Measurements from ENCODE around the gene ITGBL1. TPM values are rescaled to one million over a fixed set of nuclear protein-coding genes. Genes with fewer than 3 reads are reported as not detected.

The ITGBL1 gene
- total RNA-seq, 1 experiment from 2014 or later = not detected

DNA sequence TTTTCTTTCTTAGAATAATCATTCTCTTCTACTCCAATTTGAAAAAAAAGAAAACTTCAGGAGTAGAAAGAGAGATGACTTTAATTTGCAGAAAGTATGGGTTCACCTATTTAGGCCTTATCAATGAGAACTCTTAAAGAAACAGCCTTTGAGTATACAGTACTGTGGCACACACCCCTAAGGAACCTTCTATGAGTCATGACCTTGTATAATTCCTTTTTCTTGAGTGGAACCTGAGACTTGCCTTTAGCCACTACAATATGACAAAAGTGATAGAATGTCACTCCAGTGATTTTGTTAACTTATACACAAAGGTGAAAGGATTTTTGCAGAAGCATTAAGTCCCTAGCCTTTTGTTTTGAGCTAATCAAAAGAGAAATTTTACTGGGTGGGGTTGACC, 58.7 kb downstream of the ITGBL1 start:
- Mint-ChIP-seq H3K4me3 (ENCODE audit: unreplicated experiment) (no peak overlapping the region), H3K27me3 (ENCODE audit: insufficient read depth, unreplicated experiment) (peaks cover 9% of the 10 kb centered on the region), H3K9me3 (ENCODE audit: unreplicated experiment) (no peaks in the 10 kb centered on the region), H3K4me1 (ENCODE audit: low read depth, unreplicated experiment) (no peaks in the 10 kb centered on the region), H3K36me3 (ENCODE audit: insufficient read depth, unreplicated experiment) (no peaks in the 10 kb centered on the region), H3K27ac (ENCODE audit: unreplicated experiment) (no peak overlapping the region)
- Histone ChIP-seq H3K36me3 (ENCODE audit: control insufficient read depth, insufficient read depth, low read length) (no peaks in the 10 kb centered on the region), H3K4me3 (ENCODE audit: low read depth, low read length) (no peak overlapping the region), H3K4me1 (no peaks in the 10 kb centered on the region), H3K9me3 (no peaks in the 10 kb centered on the region), H3K27me3 (replicated peaks; ENCODE audit: control insufficient read depth, insufficient read depth, low read length) (no peaks in the 10 kb centered on the region)
- ChIA-PET POLR2A (no interaction called here), CTCF (no interaction called here)
- no peak for DNase-seq
- TF ChIP-seq, protein P1, sequence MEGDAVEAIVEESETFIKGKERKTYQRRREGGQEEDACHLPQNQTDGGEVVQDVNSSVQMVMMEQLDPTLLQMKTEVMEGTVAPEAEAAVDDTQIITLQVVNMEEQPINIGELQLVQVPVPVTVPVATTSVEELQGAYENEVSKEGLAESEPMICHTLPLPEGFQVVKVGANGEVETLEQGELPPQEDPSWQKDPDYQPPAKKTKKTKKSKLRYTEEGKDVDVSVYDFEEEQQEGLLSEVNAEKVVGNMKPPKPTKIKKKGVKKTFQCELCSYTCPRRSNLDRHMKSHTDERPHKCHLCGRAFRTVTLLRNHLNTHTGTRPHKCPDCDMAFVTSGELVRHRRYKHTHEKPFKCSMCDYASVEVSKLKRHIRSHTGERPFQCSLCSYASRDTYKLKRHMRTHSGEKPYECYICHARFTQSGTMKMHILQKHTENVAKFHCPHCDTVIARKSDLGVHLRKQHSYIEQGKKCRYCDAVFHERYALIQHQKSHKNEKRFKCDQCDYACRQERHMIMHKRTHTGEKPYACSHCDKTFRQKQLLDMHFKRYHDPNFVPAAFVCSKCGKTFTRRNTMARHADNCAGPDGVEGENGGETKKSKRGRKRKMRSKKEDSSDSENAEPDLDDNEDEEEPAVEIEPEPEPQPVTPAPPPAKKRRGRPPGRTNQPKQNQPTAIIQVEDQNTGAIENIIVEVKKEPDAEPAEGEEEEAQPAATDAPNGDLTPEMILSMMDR (IDR thresholded peaks at IDR 0.05; ENCODE audit: insufficient read depth in 1 of 2, low read depth in 1 of 2, low read length in 1 of 2, severe bottlenecking in 1 of 2, unreplicated experiment in 1 of 2) = no peak
- intact Hi-C loops (cut with micrococcal nuclease; ENCODE audit: unreplicated experiment) = no loop called here
- BruUV-seq (replicated peaks) = no TSS peak

DNA sequence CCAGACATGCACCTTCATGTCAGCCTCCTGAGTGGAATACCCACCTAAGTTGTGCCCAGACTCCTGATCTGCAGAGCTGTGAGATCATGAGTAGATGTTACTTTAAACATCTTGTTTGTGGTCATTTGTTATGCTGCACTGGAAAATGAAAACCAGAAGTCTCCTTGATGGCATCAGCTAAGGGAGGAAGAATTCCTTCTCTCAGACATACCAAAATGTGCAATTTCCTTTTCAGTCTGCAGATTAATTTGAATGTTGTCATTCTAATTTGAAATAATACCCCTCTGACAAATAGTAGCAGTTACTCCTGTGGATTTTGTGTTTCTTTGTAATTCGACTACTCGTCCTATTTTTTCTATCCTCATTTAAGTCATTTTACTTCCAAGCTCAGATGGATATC, 59.3 kb downstream of the ITGBL1 start:
- Mint-ChIP-seq H3K9me3 (ENCODE audit: unreplicated experiment) (no peaks in the 10 kb centered on the region), H3K27ac (ENCODE audit: unreplicated experiment) (no peak overlapping the region), H3K4me3 (ENCODE audit: unreplicated experiment) (no peak overlapping the region), H3K4me1 (ENCODE audit: low read depth, unreplicated experiment) (no peaks in the 10 kb centered on the region), H3K27me3 (ENCODE audit: insufficient read depth, unreplicated experiment) (peaks cover 7% of the 10 kb centered on the region), H3K36me3 (ENCODE audit: insufficient read depth, unreplicated experiment) (no peaks in the 10 kb centered on the region)
- Histone ChIP-seq H3K9me3 (no peaks in the 10 kb centered on the region), H3K4me1 (no peaks in the 10 kb centered on the region), H3K27me3 (replicated peaks; ENCODE audit: control insufficient read depth, insufficient read depth, low read length) (no peaks in the 10 kb centered on the region), H3K36me3 (ENCODE audit: control insufficient read depth, insufficient read depth, low read length) (no peaks in the 10 kb centered on the region), H3K4me3 (ENCODE audit: low read depth, low read length) (no peak overlapping the region)
- DNase-seq = no peak
- ChIA-PET POLR2A (no interaction called here), CTCF (no interaction called here)
- TF ChIP-seq, protein P1 (IDR thresholded peaks at IDR 0.05; ENCODE audit: insufficient read depth in 1 of 2, low read depth in 1 of 2, low read length in 1 of 2, severe bottlenecking in 1 of 2, unreplicated experiment in 1 of 2) = no peak
- intact Hi-C loops (cut with micrococcal nuclease; ENCODE audit: unreplicated experiment) = no loop called here
- BruUV-seq (replicated peaks) = no TSS peak

DNA sequence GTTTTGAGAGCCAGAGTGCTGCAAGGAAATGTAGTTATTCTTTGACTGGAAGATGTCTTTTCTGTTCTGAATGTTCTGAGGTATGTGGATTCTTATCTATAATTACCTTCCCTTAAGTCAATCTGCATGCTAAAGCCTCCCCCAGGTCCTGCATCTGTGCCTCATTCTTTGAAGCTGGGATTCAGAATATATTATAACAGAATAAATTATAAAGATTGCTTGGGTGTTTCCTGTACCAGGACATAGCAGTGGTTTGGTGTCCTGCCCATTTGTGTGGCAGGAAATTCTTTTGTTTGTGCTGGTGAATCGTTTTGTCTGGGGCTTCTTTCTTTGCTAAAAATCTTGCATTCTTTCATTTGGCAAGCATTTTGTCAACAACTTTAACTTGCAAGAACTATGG, 60.2 kb downstream of the ITGBL1 start:
- no peaks in the 10 kb centered on the region for H3K36me3 Mint-ChIP-seq (ENCODE audit: insufficient read depth, unreplicated experiment)
- H3K4me1 Mint-ChIP-seq (ENCODE audit: low read depth, unreplicated experiment) = no peaks in the 10 kb centered on the region
- ChIA-PET CTCF (no interaction called here), POLR2A (no interaction called here)
- BruUV-seq (replicated peaks) = no TSS peak
- no peaks in the 10 kb centered on the region for H3K9me3 Mint-ChIP-seq (ENCODE audit: unreplicated experiment)
- TF ChIP-seq, protein P1 (IDR thresholded peaks at IDR 0.05; ENCODE audit: insufficient read depth in 1 of 2, low read depth in 1 of 2, low read length in 1 of 2, severe bottlenecking in 1 of 2, unreplicated experiment in 1 of 2) = no peak
- no peak overlapping the region for H3K4me3 Mint-ChIP-seq (ENCODE audit: unreplicated experiment)
- no peak overlapping the region for H3K4me3 ChIP-seq (ENCODE audit: low read depth, low read length)
- intact Hi-C loops (cut with micrococcal nuclease; ENCODE audit: unreplicated experiment) = no loop called here
- no peak overlapping the region for H3K27ac Mint-ChIP-seq (ENCODE audit: unreplicated experiment)
- H3K9me3 ChIP-seq = no peaks in the 10 kb centered on the region
- no peaks in the 10 kb centered on the region for H3K36me3 ChIP-seq (ENCODE audit: control insufficient read depth, insufficient read depth, low read length)
- no peaks in the 10 kb centered on the region for H3K27me3 ChIP-seq (replicated peaks; ENCODE audit: control insufficient read depth, insufficient read depth, low read length)
- peaks cover 6% of the 10 kb centered on the region for H3K27me3 Mint-ChIP-seq (ENCODE audit: insufficient read depth, unreplicated experiment)
- DNase-seq = no peak
- no peaks in the 10 kb centered on the region for H3K4me1 ChIP-seq

All from Caco-2 (cell line).